NCI-H526 treated with DMSO at 0.1 percent for 48 hours (cell line): ENCODE data around the gene RTN4RL2.
A peak's percentile ranks its signal among the peaks of the same experiment; 100 is the strongest.

Experiments used
- DNase-seq: peaks from one replicate; lab custom pipeline; 2025; lab: John Stamatoyannopoulos, UW

The RTN4RL2 gene

GRCh38 chr11:57500515-57500914 lies 40.2 kb downstream of the RTN4RL2 start:
- DNase-seq = no peak

GRCh38 chr11:57500926-57501325 lies 40.6 kb downstream of the RTN4RL2 start:
- DNase-seq = no peak

DNA sequence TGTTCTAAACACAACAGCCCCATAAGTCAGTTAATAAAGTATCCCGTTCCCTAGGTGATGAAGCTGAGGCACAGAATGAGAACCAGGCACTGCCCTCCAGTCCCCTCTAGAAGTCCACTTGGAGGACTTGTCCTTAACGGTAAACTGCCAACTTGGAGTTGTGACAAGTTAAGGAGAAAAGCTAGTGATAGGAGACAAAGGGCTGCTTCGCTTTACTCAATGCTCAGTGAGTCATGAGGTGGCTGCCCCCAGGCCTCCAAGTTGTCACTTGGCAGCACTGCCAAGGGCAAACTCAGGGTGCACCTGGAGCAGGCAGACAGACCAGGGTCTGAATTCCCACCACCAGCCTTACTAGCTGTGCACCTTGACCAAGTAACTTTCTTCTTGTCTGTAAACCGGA lies 41.6 kb downstream of the RTN4RL2 start:
- DNase-seq = no peak

- DNase-seq = no peak
Observed at GRCh38 chr11:57502376-57502775, 42.0 kb downstream of the RTN4RL2 start.

DNA sequence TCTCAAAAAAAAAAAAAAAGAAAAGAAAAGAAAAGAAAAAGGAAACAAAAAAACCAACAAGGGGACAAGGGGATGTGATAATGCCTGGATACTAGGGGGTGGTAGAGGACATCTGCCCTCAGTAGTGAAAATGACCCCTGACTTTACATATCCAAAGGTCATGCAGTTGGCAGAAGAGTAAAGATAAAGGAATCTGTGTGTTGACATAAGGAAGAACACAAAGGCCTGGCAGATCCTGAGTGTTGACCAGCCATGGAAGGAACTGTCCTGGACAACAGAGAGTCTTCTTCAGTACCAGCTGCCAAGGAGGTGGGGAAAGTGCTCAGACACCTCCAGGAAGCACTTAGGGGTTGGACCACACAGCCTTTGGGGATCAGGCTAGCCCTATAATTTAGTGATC lies 42.5 kb downstream of the RTN4RL2 start:
- DNase-seq = no peak

- no peak for DNase-seq
Observed at GRCh38 chr11:57504511-57504910, 44.2 kb downstream of the RTN4RL2 start.

- no peak for DNase-seq
Observed at GRCh38 chr11:57506522-57506921, 46.2 kb downstream of the RTN4RL2 start.

- DNase-seq = no peak
Observed at GRCh38 chr11:57508341-57509170, 48.2 kb downstream of the RTN4RL2 start.

- no peak for DNase-seq
Observed at GRCh38 chr11:57511741-57512430, 51.6 kb downstream of the RTN4RL2 start.

GRCh38 chr11:57512646-57513451 lies 52.5 kb downstream of the RTN4RL2 start:
- DNase-seq = no peak

DNA sequence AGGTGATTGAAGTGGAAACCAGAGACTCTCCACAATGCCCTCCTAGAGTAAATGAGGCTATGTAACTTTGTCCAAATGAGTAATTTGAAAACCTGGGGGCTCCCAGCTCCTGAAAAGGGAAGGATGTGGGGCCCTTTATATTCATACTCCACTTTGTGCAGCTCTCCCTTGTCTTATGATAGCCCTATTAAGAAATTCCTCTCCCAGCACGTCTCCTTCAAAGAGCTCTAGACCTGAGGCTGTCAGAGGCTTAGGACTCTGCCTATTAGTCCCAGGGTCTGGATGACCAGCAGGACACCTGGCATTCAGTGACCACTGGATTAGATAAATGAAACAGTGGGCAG lies 53.1 kb downstream of the RTN4RL2 start:
- no peak for DNase-seq

DNA sequence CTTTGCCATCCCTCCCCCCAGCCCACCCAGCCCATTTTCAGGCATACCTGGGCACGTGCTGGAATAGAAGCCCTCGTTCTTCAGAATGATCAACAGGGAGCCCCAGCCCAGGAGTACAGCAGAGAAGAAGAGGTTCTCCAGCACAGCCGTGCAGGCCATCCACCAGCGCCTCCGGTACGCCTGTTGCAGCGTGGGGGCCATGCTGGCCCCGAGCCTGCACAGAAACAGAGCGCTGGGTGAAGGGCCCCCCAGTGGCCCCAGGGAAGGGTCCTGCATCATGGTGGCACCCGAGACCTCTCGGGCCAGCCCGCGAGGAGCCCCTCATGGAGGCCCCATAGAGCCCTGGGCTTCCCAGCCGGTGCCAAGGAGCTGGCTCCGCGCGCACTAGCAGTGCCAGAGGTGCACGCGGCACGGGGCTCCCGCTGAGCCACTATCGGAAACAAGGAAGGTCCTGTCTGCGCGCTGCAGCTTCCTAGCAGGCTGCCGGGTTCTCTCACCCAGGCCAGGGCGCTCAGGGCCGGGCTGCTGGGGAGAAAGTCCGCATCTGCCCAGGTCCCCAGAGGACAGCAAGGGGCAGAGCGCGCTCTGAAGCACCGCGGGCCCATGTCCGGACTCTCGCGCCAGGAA lies 53.7 kb downstream of the RTN4RL2 start:
- DNase-seq = no peak

GRCh38 chr11:57514538-57515331 lies 54.4 kb downstream of the RTN4RL2 start:
- DNase-seq = peak; percentile 12

- DNase-seq = no peak
Observed at GRCh38 chr11:57515332-57516060, 55.2 kb downstream of the RTN4RL2 start, which contains the start of gene SLC43A1. SLC43A1 (minus strand) TSS chr11:57515702; CDS start chr11:57514111, 1,591 bp downstream.

DNA sequence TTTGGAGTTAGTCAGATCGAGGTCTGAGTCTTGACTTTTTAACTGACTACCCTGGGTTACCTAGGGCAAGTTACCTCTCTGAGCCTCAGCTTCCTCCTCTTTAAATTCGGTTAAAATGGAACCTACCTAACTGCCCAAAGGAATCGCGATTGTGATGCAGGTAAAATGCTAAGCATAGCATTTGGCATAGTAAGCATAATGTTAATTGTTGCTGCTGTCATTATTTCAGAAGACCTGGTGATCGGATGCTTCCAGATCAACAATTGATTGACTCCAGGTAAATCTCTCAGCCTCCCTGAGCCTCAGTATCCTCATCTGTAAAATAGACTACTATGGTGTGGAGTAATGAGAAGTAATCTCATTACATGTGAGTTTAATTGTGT lies 55.7 kb downstream of the RTN4RL2 start:
- DNase-seq = no peak

GRCh38 chr11:57521116-57521515 lies 60.8 kb downstream of the RTN4RL2 start:
- no peak for DNase-seq

GRCh38 chr11:57523419-57523818 lies 63.1 kb downstream of the RTN4RL2 start:
- no peak for DNase-seq
